HCT116 (cell line): ENCODE data around the gene ATXN1. TPM values are rescaled to one million over a fixed set of nuclear protein-coding genes. Genes with fewer than 3 reads are reported as not detected.

Experiments used
- ATAC-seq: fragments of 200-7000 bp; cut with Tn5 transposase; 2 replicates; pipeline ENCODE4 v1.9.1; 2020; ENCODE audit warnings: mild to moderate bottlenecking, moderate library complexity
- BruUV-seq: library from RNA; stranded (reverse); fragments of 400-500 nt; replicated peaks from 2 replicates; lab custom pipeline; 2021; lab: Mats Ljungman, UMichigan
- CTCF ChIA-PET: fragments of 300-600 bp; sonication (Branson Sonifier 250); formaldehyde crosslinking; loops from one replicate; lab custom pipeline; 2021; ENCODE audit warnings: antibody characterized with exemption; lab: Charles Lee
- POLR2A ChIA-PET: fragments of 300-600, 350-600 bp; sonication (Branson Sonifier 250); formaldehyde crosslinking; loops from one replicate; lab custom pipeline; 2021; ENCODE audit warnings: antibody characterized with exemption; lab: Charles Lee
- RAD21 ChIA-PET, 2 experiments: fragments of 300-600 bp; sonication (Branson Sonifier 250); formaldehyde crosslinking; loops; one replicate each; lab custom pipeline; 2023; ENCODE audit warnings: low total read pairs in 2 of 2; ENCODE audit not compliant: uncharacterized antibody in 2 of 2, unreplicated experiment in 2 of 2, low non-redundant PET in 1 of 2; lab: Charles Lee
- DNase-seq: peaks from one replicate; pipeline ENCODE4 v3.0.0-alpha.2; 2010; ENCODE audit warnings: low read depth, low spot score
- H2AFZ ChIP-seq: fragments of 200-600 bp; shearing (Covaris generic), sonication (generic); 2 replicates; pipeline ENCODE4 v1.6.1; 2017; ENCODE audit warnings: low read depth, mixed run types, mixed read lengths, antibody characterized with exemption, low read length; ENCODE audit not compliant: poor library complexity, severe bottlenecking
- H3K27ac ChIP-seq: 2 replicates; pipeline ENCODE4 v1.5.1; 2012; ENCODE audit warnings: low read depth, low read length
- H3K27me3 ChIP-seq: fragments of 200-600 bp; sonication (generic); 2 replicates; pipeline ENCODE4 v1.6.1; 2016; ENCODE audit warnings: mixed run types, low read length, mixed read lengths; ENCODE audit not compliant: insufficient read depth
- H3K36me3 ChIP-seq, 2 experiments: fragments of 200-500 bp in 1 of 2; fragments of 200-600 bp in 1 of 2; sonication (Bioruptor generic) in 1 of 2; sonication (generic) in 1 of 2; 2 replicates each; pipeline versions ENCODE4 v1.5.1 to v1.6.1; 2014 to 2016; ENCODE audit warnings: low read length in 2 of 2, inconsistent platforms in 1 of 2, mixed read lengths in 1 of 2, mixed run types in 1 of 2; ENCODE audit not compliant: insufficient read depth in 2 of 2, control insufficient read depth in 1 of 2
- H3K4me1 ChIP-seq, 2 experiments: fragments of 200-600 bp in 1 of 2; sonication (generic) in 1 of 2; 2 replicates each; pipeline versions ENCODE4 v1.5.1 to v1.6.1; 2012 to 2017; ENCODE audit warnings: low read length in 2 of 2, inconsistent platforms in 1 of 2, mild to moderate bottlenecking in 1 of 2, mixed read lengths in 1 of 2, mixed run types in 1 of 2, moderate library complexity in 1 of 2; ENCODE audit not compliant: insufficient read depth in 2 of 2, control insufficient read depth in 1 of 2
- H3K4me2 ChIP-seq: fragments of 200-600 bp; sonication (generic); 2 replicates; pipeline ENCODE4 v1.6.1; 2017; ENCODE audit warnings: mixed run types, low read length, mixed read lengths
- H3K4me3 ChIP-seq, 2 experiments: fragments of 200-600 bp in 1 of 2; sonication (generic) in 1 of 2; replicated peaks in 1 of 2; 2 replicates each; pipeline ENCODE4 v1.5.1; 2011 to 2016; ENCODE audit warnings: low read length in 2 of 2, control low read depth in 1 of 2, low read depth in 1 of 2, mild to moderate bottlenecking in 1 of 2, mixed read lengths in 1 of 2, mixed run types in 1 of 2
- H3K79me2 ChIP-seq: fragments of 200-600 bp; sonication (generic); 2 replicates; pipeline ENCODE4 v1.6.1; 2017; ENCODE audit warnings: mild to moderate bottlenecking, mixed run types, low read length, moderate library complexity, mixed read lengths; ENCODE audit not compliant: insufficient read depth
- H3K9ac ChIP-seq: fragments of 200-600 bp; sonication (generic); 2 replicates; pipeline ENCODE4 v1.6.1; 2016; ENCODE audit warnings: low read length, mixed read lengths
- H3K9me2 ChIP-seq: fragments of 200-600 bp; sonication (generic), shearing (Covaris generic); 2 replicates; pipeline ENCODE4 v1.6.1; 2017; ENCODE audit warnings: mixed run types, mild to moderate bottlenecking, moderate library complexity; ENCODE audit not compliant: insufficient read depth
- H3K9me3 ChIP-seq, 2 experiments: fragments of 200-500 bp in 1 of 2; fragments of 200-600 bp in 1 of 2; sonication (Bioruptor generic) in 1 of 2; sonication (generic) in 1 of 2; 2 replicates each; pipeline ENCODE4 v1.6.1; 2014 to 2017; ENCODE audit warnings: low read length in 2 of 2, mixed read lengths in 2 of 2, inconsistent platforms in 1 of 2, low read depth in 1 of 2, mild to moderate bottlenecking in 1 of 2, mixed run types in 1 of 2, moderate library complexity in 1 of 2; ENCODE audit not compliant: control insufficient read depth in 1 of 2, insufficient read depth in 1 of 2
- H4K20me1 ChIP-seq: fragments of 200-600 bp; sonication (generic), shearing (Covaris generic); 2 replicates; pipeline ENCODE4 v1.6.1; 2017; ENCODE audit warnings: mixed run types, mild to moderate bottlenecking, moderate library complexity; ENCODE audit not compliant: insufficient read depth
- CEBPB ChIP-seq: IDR thresholded peaks from 2 replicates; pipeline ENCODE4 v1.6.1; 2012; ENCODE audit warnings: low read depth
- CTCF ChIP-seq, 3 experiments: fragments of 200-600 bp in 1 of 3; sonication (generic) in 1 of 3; IDR thresholded peaks in 2 of 3; conservative IDR thresholded peaks in 1 of 3; 2 replicates each; pipeline ENCODE4 v1.5.1; 2012 to 2017; ENCODE audit warnings: low read depth in 2 of 3, low read length in 2 of 3, antibody characterized with exemption in 1 of 3, borderline replicate concordance in 1 of 3, control low read depth in 1 of 3, mild to moderate bottlenecking in 1 of 3, mixed read lengths in 1 of 3, mixed run types in 1 of 3, moderate library complexity in 1 of 3; ENCODE audit not compliant: insufficient read depth in 1 of 3
- EGR1 ChIP-seq: IDR thresholded peaks from 2 replicates; pipeline ENCODE4 v1.6.1; 2012; ENCODE audit warnings: low read depth
- ELF1 ChIP-seq: IDR thresholded peaks from 2 replicates; pipeline ENCODE4 v1.6.1; 2012; ENCODE audit warnings: low read depth, borderline replicate concordance
- EZH2 ChIP-seq: fragments of 200-600 bp; sonication (generic); IDR thresholded peaks from 2 replicates; pipeline ENCODE4 v1.6.1; 2017; ENCODE audit warnings: antibody characterized with exemption, mixed run types
- FOSL1 ChIP-seq: IDR thresholded peaks from 2 replicates; pipeline ENCODE4 v1.6.1; 2012; ENCODE audit warnings: low read depth
- JUND ChIP-seq: IDR thresholded peaks from 2 replicates; pipeline ENCODE4 v1.6.1; 2012
- POLR2A ChIP-seq: IDR thresholded peaks from 2 replicates; pipeline ENCODE4 v1.7.0; 2011; ENCODE audit warnings: borderline replicate concordance; ENCODE audit not compliant: insufficient read depth, insufficient read length; ENCODE audit errors: extremely low read depth
- POLR2AphosphoS5 ChIP-seq: IDR thresholded peaks from 2 replicates; pipeline ENCODE4 v1.6.1; 2011; ENCODE audit warnings: mild to moderate bottlenecking, low read depth, low read length, moderate library complexity
- RAD21 ChIP-seq: IDR thresholded peaks from 2 replicates; pipeline ENCODE4 v1.6.1; 2012; ENCODE audit warnings: low read depth, mild to moderate bottlenecking
- SP1 ChIP-seq: IDR thresholded peaks from 2 replicates; pipeline ENCODE4 v1.6.1; 2012; ENCODE audit warnings: low read depth
- SRF ChIP-seq: IDR thresholded peaks from 2 replicates; pipeline ENCODE4 v1.6.1; 2012; ENCODE audit warnings: low read depth
- TCF7L2 ChIP-seq: IDR thresholded peaks from 2 replicates; pipeline ENCODE4 v1.7.0; 2011; ENCODE audit warnings: borderline replicate concordance, inconsistent platforms; ENCODE audit not compliant: insufficient read depth, insufficient read length; ENCODE audit errors: extremely low read depth
- ZBTB33 ChIP-seq: IDR thresholded peaks from 2 replicates; pipeline ENCODE4 v1.6.1; 2011; ENCODE audit warnings: mild to moderate bottlenecking, low read length, moderate library complexity; ENCODE audit not compliant: insufficient replicate concordance; ENCODE audit errors: extremely low read depth
- ZFX ChIP-seq: fragments of 450-650 bp; IDR thresholded peaks from 2 replicates; pipeline ENCODE4 v1.6.1; 2017
- intact Hi-C: fragments of 100-400 bp; cut with micrococcal nuclease; formaldehyde crosslinking; loops from 2 replicates; pipeline ENCODE4 v1.10.0; 2022
- total RNA-seq: library from RNA; stranded (reverse); gene quantifications from one replicate; pipeline ENCODE4 v1.2.1, GENCODE V29; 2021; ENCODE audit not compliant: unreplicated experiment
- TF ChIP-seq, protein P1 (sequence below): IDR thresholded peaks from 2 replicates; pipeline ENCODE4 v1.6.1; 2012; ENCODE audit warnings: low read depth
- TF ChIP-seq, protein P2 (sequence below): IDR thresholded peaks from 2 replicates; pipeline ENCODE4 v1.6.1; 2012

ATXN1 gene
- total RNA-seq, 1 experiment from 2014 or later, result 21.0 TPM

- TF ChIP-seq ZBTB33, result no peak
- TF ChIP-seq TCF7L2, result no peak
- no peak for TF ChIP-seq EGR1
- TF ChIP-seq JUND, result no peak
These were observed 108.0 kb downstream of the ATXN1 start (continued) for GRCh38 chr6:16653226-16653625.

GRCh38 chr6:16651871-16652270 lies 109.4 kb downstream of the ATXN1 start:
- no peaks in the 10 kb centered on the region for H3K36me3 ChIP-seq
- CTCF ChIA-PET, result no interaction called here
- POLR2A ChIA-PET, result no interaction called here
- no peak overlapping the region for H3K27ac ChIP-seq
- no peaks in the 10 kb centered on the region for H3K9me3 ChIP-seq
- no peaks in the 10 kb centered on the region for H4K20me1 ChIP-seq
- DNase-seq (no peak), ATAC-seq (no peak)
- no peak overlapping the region for H3K4me3 ChIP-seq
- no peaks in the 10 kb centered on the region for H3K27me3 ChIP-seq
- intact Hi-C loops, result no loop called here
- BruUV-seq, result no TSS peak
- RAD21 ChIA-PET, result no interaction called here
- no peaks in the 10 kb centered on the region for H3K9me2 ChIP-seq
- H3K4me1 ChIP-seq, result no peaks in the 10 kb centered on the region; a peak in 1 of 4 replicates
- no peaks in the 10 kb centered on the region for H3K79me2 ChIP-seq
- H2AFZ ChIP-seq, result no peak overlapping the region
- H3K9ac ChIP-seq, result no peak overlapping the region
- no peak overlapping the region for H3K4me2 ChIP-seq
- TF ChIP-seq, protein P1, sequence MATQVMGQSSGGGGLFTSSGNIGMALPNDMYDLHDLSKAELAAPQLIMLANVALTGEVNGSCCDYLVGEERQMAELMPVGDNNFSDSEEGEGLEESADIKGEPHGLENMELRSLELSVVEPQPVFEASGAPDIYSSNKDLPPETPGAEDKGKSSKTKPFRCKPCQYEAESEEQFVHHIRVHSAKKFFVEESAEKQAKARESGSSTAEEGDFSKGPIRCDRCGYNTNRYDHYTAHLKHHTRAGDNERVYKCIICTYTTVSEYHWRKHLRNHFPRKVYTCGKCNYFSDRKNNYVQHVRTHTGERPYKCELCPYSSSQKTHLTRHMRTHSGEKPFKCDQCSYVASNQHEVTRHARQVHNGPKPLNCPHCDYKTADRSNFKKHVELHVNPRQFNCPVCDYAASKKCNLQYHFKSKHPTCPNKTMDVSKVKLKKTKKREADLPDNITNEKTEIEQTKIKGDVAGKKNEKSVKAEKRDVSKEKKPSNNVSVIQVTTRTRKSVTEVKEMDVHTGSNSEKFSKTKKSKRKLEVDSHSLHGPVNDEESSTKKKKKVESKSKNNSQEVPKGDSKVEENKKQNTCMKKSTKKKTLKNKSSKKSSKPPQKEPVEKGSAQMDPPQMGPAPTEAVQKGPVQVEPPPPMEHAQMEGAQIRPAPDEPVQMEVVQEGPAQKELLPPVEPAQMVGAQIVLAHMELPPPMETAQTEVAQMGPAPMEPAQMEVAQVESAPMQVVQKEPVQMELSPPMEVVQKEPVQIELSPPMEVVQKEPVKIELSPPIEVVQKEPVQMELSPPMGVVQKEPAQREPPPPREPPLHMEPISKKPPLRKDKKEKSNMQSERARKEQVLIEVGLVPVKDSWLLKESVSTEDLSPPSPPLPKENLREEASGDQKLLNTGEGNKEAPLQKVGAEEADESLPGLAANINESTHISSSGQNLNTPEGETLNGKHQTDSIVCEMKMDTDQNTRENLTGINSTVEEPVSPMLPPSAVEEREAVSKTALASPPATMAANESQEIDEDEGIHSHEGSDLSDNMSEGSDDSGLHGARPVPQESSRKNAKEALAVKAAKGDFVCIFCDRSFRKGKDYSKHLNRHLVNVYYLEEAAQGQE, result no peak
- TF ChIP-seq EGR1 (no peak), ZFX (no peak), POLR2A (no peak), EZH2 (no peak), ZBTB33 (no peak), CEBPB (no peak), SP1 (no peak), RAD21 (no peak), ELF1 (no peak), JUND (no peak), CTCF (IDR thresholded peaks at IDR 0.05 in 2 of 3, conservative IDR thresholded peaks at IDR 0.05 in 1 of 3; ENCODE audit: borderline replicate concordance in 1 of 3, insufficient read depth in 1 of 3, low read depth in 2 of 3, low read length in 2 of 3) (no peak), FOSL1 (no peak), SRF (no peak), POLR2AphosphoS5 (no peak)
- TF ChIP-seq, protein P2, sequence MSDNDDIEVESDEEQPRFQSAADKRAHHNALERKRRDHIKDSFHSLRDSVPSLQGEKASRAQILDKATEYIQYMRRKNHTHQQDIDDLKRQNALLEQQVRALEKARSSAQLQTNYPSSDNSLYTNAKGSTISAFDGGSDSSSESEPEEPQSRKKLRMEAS, result no peak
